ENCODE measurements around the gene NADSYN1. TPM values are rescaled to one million over a fixed set of nuclear protein-coding genes. Genes with fewer than 3 reads are reported as not detected.
A peak's percentile ranks its signal among the peaks of the same experiment; 100 is the strongest.

The NADSYN1 gene
- total RNA-seq, 4 donors from 2014 or later: 144 to 271 (median 195) TPM

- H3K9me3 ChIP-seq: no peaks in the 10 kb centered on the region
- H3K27me3 ChIP-seq: no peaks in the 10 kb centered on the region
- DNase-seq: no peak
- TF ChIP-seq, protein P1, sequence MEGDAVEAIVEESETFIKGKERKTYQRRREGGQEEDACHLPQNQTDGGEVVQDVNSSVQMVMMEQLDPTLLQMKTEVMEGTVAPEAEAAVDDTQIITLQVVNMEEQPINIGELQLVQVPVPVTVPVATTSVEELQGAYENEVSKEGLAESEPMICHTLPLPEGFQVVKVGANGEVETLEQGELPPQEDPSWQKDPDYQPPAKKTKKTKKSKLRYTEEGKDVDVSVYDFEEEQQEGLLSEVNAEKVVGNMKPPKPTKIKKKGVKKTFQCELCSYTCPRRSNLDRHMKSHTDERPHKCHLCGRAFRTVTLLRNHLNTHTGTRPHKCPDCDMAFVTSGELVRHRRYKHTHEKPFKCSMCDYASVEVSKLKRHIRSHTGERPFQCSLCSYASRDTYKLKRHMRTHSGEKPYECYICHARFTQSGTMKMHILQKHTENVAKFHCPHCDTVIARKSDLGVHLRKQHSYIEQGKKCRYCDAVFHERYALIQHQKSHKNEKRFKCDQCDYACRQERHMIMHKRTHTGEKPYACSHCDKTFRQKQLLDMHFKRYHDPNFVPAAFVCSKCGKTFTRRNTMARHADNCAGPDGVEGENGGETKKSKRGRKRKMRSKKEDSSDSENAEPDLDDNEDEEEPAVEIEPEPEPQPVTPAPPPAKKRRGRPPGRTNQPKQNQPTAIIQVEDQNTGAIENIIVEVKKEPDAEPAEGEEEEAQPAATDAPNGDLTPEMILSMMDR (IDR thresholded peaks at IDR 0.05): no peak
- no peak for TF ChIP-seq POLR2AphosphoS5 (IDR thresholded peaks at IDR 0.05)
- no peak for TF ChIP-seq POLR2A (IDR thresholded peaks at IDR 0.05)
- no peak for TF ChIP-seq EP300 (IDR thresholded peaks at IDR 0.05; ENCODE audit: low read depth)
- 90 to 100% methylated on average over 1 of the region's 1 CpG for WGBS, 2 donors (ENCODE audit: low coverage in 1 of 2)
- H3K4me1 ChIP-seq: peaks cover 6 to 21% (median 17%) of the 10 kb centered on the region in 4 donors
- H3K36me3 ChIP-seq: peaks cover 0 to 4% (median 2%) of the 10 kb centered on the region in 4 donors
- H3K27ac ChIP-seq: no peak overlapping the region
- H3K4me3 ChIP-seq: no peak overlapping the region
- in situ Hi-C loops (cut with MboI; ENCODE audit: low pct_ligation_motif_present in 1 of 4, low pct_unique_long_range_greater_than_20kb in 1 of 4, low sequenced_read_pairs in 3 of 4): no loop called here
- intact Hi-C loops (cut with DNase I; ENCODE audit: low total_unique reads): no loop called here
Observed at GRCh38 chr11:71446150-71446549, 6.9 kb upstream of the NADSYN1 start.

DNA sequence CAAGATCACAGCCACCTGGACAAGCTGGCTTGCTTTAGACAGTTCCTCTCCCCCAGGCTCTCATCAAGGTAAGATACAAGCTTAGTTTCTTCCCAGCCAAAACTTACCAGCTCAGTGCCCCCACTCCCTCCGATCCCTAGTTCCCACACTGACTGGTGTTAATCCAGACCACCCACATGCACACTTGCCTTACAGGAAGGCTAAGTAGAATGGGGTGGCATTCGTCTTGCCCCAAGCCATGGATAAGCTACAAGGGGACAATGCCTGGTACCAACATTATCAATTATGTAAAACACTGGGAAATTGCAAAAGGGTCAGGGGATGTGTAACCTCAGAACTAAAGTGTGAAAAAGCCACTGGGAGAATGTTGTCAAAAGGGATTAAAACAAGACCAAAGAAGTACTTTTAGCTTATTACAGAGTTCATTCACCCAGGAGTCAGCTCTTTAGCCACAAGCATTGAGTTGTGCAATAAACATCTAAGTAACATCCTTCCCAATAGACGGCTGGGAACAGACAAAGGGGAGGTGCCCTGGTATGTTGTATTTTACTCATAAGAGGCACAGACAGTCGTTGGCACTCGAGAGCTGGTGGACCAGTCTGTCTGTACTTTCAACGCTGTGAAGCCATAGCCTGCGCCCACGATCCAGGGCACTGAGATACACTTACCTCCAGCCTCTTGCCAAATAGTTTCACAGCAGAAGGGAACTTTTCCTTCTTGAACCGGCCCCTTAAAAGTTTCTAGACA is 5.9 kb upstream of the NADSYN1 start:
- intact Hi-C loops (cut with DNase I; ENCODE audit: low total_unique reads) (no loop called here), in situ Hi-C loops (cut with MboI; ENCODE audit: low pct_ligation_motif_present in 1 of 4, low pct_unique_long_range_greater_than_20kb in 1 of 4, low sequenced_read_pairs in 3 of 4) (no loop called here)
- H3K9me3 ChIP-seq: no peaks in the 10 kb centered on the region
- H3K4me3 ChIP-seq: peak overlapping the region in 3 of 4 donors; percentile 65 to 68 (median 67)
- H3K36me3 ChIP-seq: no peaks in the 10 kb centered on the region
- H3K4me1 ChIP-seq: peaks cover 12 to 27% (median 22%) of the 10 kb centered on the region in 4 donors
- no peaks in the 10 kb centered on the region for H3K27me3 ChIP-seq
- DNase-seq: peak; percentile 28
- TF ChIP-seq POLR2AphosphoS5 (IDR thresholded peaks at IDR 0.05) (no peak), POLR2A (IDR thresholded peaks at IDR 0.05) (no peak), EP300 (IDR thresholded peaks at IDR 0.05; ENCODE audit: low read depth) (no peak)
- TF ChIP-seq, protein P1 (IDR thresholded peaks at IDR 0.05): no peak
- WGBS, 2 donors (ENCODE audit: low coverage in 1 of 2): 48 to 59% methylated on average over 9 of the region's 9 CpGs
- peak overlapping the region; percentile 73 to 86 (median 83) for H3K27ac ChIP-seq

GRCh38 chr11:71447791-71448256 is 5.2 kb upstream of the NADSYN1 start:
- WGBS, 2 donors (ENCODE audit: low coverage in 1 of 2): 4% methylated on average over 17 of the region's 31 CpGs; no CpG with 5 or more reads in 1 of the 2 donors
- intact Hi-C loops (cut with DNase I; ENCODE audit: low total_unique reads): no loop called here

GRCh38 chr11:71448257-71449171 is 4.5 kb upstream of the NADSYN1 start, which contains the start of gene DHCR7:
DHCR7 (minus strand) TSS chr11:71448393; CDS start chr11:71444952, 3,441 bp downstream.
- 1% methylated on average over 50 of the region's 78 CpGs; no CpG with 5 or more reads in 1 of the 2 donors for WGBS, 2 donors (ENCODE audit: low coverage in 1 of 2)
- peaks cover 12 to 31% (median 26%) of the 10 kb centered on the region in 4 donors for H3K4me1 ChIP-seq

More at GRCh38 chr11:71447791-71448256, 5.2 kb upstream of the NADSYN1 start:
- Histone ChIP-seq H3K27ac (peak overlapping the region; percentile 73 to 86 (median 83)), H3K36me3 (no peaks in the 10 kb centered on the region), H3K4me1 (peaks cover 12 to 31% (median 26%) of the 10 kb centered on the region in 4 donors), H3K27me3 (no peaks in the 10 kb centered on the region), H3K4me3 (peak overlapping the region; percentile 53 to 68 (median 66)), H3K9me3 (no peaks in the 10 kb centered on the region)
- TF ChIP-seq EP300 (IDR thresholded peaks at IDR 0.05; ENCODE audit: low read depth) (no peak), POLR2A (IDR thresholded peaks at IDR 0.05) (no peak), POLR2AphosphoS5 (IDR thresholded peaks at IDR 0.05) (no peak)
- in situ Hi-C loops (cut with MboI; ENCODE audit: low pct_ligation_motif_present in 1 of 4, low pct_unique_long_range_greater_than_20kb in 1 of 4, low sequenced_read_pairs in 3 of 4): no loop called here
- peak; percentile 47 for DNase-seq

More at GRCh38 chr11:71448257-71449171, 4.5 kb upstream of the NADSYN1 start, which contains the start of gene DHCR7:
- no peaks in the 10 kb centered on the region for H3K9me3 ChIP-seq
- TF ChIP-seq, protein P1 (IDR thresholded peaks at IDR 0.05): no peak
- no peak for TF ChIP-seq EP300 (IDR thresholded peaks at IDR 0.05; ENCODE audit: low read depth)
- peak; percentile 77 for TF ChIP-seq POLR2A (IDR thresholded peaks at IDR 0.05)
- peak; percentile 56 to 88 (median 72) for TF ChIP-seq POLR2AphosphoS5 (IDR thresholded peaks at IDR 0.05)
- peak within 1 kb of the TSS; percentile 73 to 86 (median 83) for H3K27ac ChIP-seq
- intact Hi-C loops (cut with DNase I; ENCODE audit: low total_unique reads): no loop called here
- H3K4me3 ChIP-seq: peak within 1 kb of the TSS; percentile 65 to 84 (median 68)
- no peaks in the 10 kb centered on the region for H3K27me3 ChIP-seq
- peak; percentile 97 for DNase-seq
- in situ Hi-C loops (cut with MboI; ENCODE audit: low pct_ligation_motif_present in 1 of 4, low pct_unique_long_range_greater_than_20kb in 1 of 4, low sequenced_read_pairs in 3 of 4): no loop called here
- no peaks in the 10 kb centered on the region for H3K36me3 ChIP-seq

All from transverse colon (tissue), 4 donors.